Retina (tissue), 1 donor: ENCODE data around the gene BTBD6.

Source experiments
- DNase-seq: peaks from one replicate; pipeline ENCODE4 v3.0.0-alpha.2; 2016

BTBD6 gene

GRCh38 chr14:105248368-105249181 is at the start of gene BTBD6:
Gene BTBD6, plus strand, starts transcription at chr14:105248533. Its CDS starts 179 bp downstream, at chr14:105248712.
- no peak for DNase-seq

DNA sequence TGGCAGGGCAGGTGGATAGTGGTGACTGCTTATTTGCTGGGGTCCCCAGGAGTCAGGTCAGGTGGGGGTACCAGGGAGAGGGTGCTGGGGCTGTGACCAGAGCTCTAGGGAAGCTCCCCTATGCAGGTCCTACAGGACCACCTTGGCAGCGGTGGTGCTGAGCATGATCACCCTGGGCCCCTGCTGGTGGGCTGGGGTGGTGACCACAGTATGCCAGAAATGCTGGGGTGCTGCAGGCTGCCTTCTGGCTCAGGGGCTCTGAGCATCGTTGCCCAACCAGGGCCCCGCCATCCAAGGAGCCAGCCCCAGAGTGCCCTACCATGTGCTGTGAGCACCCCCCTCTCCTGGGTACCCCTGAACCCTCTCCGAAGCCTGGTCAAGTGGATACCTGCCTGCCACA is 49.7 kb upstream of the BTBD6 start:
- peak; percentile 15 for DNase-seq

GRCh38 chr14:105199093-105199492 is 49.2 kb upstream of the BTBD6 start:
- peak; percentile 13 for DNase-seq

GRCh38 chr14:105200074-105200473 is 48.3 kb upstream of the BTBD6 start:
- DNase-seq = peak; percentile 13

DNA sequence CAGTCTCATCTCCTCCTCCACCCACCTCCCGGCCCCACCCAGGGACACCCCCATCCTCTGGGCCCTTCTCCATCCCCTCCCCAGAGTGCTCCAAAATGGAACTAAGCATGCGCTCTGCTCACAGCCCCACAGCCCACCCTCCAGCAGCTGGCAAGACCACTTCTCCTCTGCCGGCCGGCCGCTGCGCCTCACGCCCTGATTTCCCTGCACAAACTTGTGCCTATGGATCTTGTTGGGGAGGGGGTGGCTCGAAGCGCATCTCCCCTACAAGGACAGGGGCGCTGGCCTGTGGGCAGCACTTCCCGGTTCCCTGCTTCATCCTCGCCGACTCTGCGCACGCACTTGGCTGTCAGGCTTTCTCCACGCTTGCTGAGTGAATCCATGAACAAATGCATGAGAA is 47.7 kb upstream of the BTBD6 start:
- DNase-seq = peak; percentile 11

GRCh38 chr14:105201156-105201924 is 47.0 kb upstream of the BTBD6 start:
- DNase-seq = peak; percentile 51

- DNase-seq = peak; percentile 50
These were observed 46.3 kb upstream of the BTBD6 start for GRCh38 chr14:105201925-105202513.

GRCh38 chr14:105203057-105203531 is 45.2 kb upstream of the BTBD6 start:
- peak; percentile 91 for DNase-seq

DNA sequence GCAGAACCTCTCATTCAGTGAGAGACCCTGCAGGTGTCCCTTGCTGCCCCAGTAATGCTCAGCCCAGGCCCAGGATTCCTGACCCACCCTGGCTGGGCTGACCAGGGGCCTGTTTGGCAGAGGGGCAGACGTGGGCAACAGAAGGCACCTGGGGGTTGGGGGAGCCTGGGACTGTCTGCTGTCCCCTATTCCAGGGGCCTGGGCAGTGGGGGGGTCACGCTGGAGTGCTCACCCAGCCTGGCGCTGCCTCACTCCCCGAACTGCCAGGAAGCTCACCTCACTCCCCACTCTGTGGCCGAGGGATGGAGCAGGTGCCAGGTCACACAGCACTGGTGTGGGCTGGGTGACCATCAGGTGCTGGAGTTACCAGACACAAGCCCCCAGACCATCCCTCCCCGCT is 44.6 kb upstream of the BTBD6 start:
- DNase-seq = peak; percentile 11

- DNase-seq = peak; percentile 6
These were observed 44.0 kb upstream of the BTBD6 start for GRCh38 chr14:105204206-105204930.

- DNase-seq = peak; percentile 31
These were observed 43.2 kb upstream of the BTBD6 start for GRCh38 chr14:105204931-105205672.

- peak; percentile 45 for DNase-seq
These were observed 42.6 kb upstream of the BTBD6 start for GRCh38 chr14:105205673-105206208.

- peak; percentile 23 for DNase-seq
These were observed 41.5 kb upstream of the BTBD6 start for GRCh38 chr14:105206873-105207272.

DNA sequence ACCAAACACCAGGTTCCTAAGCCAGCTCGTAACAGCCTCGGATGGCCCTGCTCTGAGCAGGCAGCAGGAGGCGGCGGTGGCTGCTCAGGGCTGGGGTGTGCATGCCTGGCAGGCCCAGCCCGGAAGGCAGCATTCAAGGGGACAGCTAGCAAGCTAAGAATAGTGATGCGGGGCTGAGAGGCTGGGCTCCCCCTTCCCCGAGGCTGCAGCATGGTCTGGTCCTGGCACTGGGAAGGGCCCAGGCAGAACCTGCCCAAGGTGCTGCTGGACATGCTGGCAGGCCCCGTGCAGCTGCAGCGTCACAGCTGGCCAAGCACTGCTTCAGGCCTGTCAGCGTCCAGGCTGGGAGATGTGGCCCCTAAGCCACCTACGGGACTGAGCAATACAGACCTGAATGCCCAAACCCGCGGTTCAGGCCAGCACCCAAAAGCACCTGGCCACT is 40.9 kb upstream of the BTBD6 start:
- DNase-seq = peak; percentile 27

- DNase-seq = no peak
These were observed 40.2 kb upstream of the BTBD6 start for GRCh38 chr14:105207996-105208737.

- no peak for DNase-seq
These were observed 39.6 kb upstream of the BTBD6 start for GRCh38 chr14:105208738-105209075.

GRCh38 chr14:105209091-105209490 is 39.2 kb upstream of the BTBD6 start:
- no peak for DNase-seq

GRCh38 chr14:105209646-105210045 is 38.7 kb upstream of the BTBD6 start:
- no peak for DNase-seq

GRCh38 chr14:105210266-105211025 is 37.9 kb upstream of the BTBD6 start:
- DNase-seq = no peak

DNA sequence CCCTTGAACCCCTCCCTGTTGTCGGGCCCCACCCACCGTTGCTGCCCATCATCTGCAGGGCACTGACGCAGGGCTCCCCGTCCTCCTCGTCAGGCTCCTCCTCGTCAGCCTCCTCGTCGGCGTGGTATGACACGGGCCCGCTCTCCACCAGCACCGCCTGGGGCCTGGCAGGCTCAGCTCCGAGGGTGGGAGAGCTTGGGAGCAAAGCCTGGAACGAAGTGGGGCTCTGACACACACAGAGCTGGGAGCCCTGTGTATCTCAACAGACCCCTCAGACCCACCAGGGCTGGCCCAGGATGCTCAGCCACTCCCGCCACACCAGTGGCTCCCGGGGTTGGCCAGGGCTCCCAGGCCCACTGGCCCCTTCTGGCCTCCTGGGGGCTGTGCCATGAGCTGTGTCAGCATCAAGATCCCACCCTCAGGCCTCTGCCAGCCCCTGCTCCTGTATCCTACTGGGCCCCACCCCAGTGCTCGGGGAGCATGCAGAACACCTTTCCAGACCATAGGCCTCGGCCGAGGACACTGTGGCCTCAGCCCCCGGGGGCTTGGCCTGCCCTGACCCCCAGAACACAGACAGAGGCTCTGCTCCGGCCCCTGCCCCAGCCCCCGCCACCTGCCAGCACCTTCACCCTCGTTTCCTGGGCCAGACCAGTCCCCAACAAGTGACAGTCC is 37.1 kb upstream of the BTBD6 start:
- DNase-seq = no peak
